GM18861 (cell line): Measurements from ENCODE around the gene TM4SF1.

Source experiments
- ATAC-seq: cut with Tn5 transposase; IDR thresholded peaks from one replicate; pipeline ENCODE4 v1.9.1; 2021; ENCODE audit not compliant: unreplicated experiment

TM4SF1 gene

GRCh38 chr3:149375501-149376196 lies 1.8 kb downstream of the TM4SF1 start:
- no peak for ATAC-seq

- ATAC-seq = no peak
Observed at GRCh38 chr3:149374793-149375500, 2.5 kb downstream of the TM4SF1 start.

GRCh38 chr3:149374391-149374790 lies 3.1 kb downstream of the TM4SF1 start:
- no peak for ATAC-seq

- no peak for ATAC-seq
Observed at GRCh38 chr3:149373235-149374125, 4.0 kb downstream of the TM4SF1 start.

- ATAC-seq = no peak
Observed at GRCh38 chr3:149371723-149372114, 5.7 kb downstream of the TM4SF1 start.

GRCh38 chr3:149371001-149371722 lies 6.3 kb downstream of the TM4SF1 start:
- no peak for ATAC-seq

- no peak for ATAC-seq
Observed at GRCh38 chr3:149369991-149370866, 7.2 kb downstream of the TM4SF1 start.

- no peak for ATAC-seq
Observed at GRCh38 chr3:149368674-149369497, 8.6 kb downstream of the TM4SF1 start.

GRCh38 chr3:149368201-149368673 lies 9.2 kb downstream of the TM4SF1 start:
- no peak for ATAC-seq

GRCh38 chr3:149366941-149367840 lies 10.3 kb downstream of the TM4SF1 start:
- no peak for ATAC-seq

- no peak for ATAC-seq
Observed at GRCh38 chr3:149366031-149366430, 11.4 kb downstream of the TM4SF1 start.

- no peak for ATAC-seq
Observed at GRCh38 chr3:149364624-149365023, 12.8 kb downstream of the TM4SF1 start.

- ATAC-seq = no peak
Observed at GRCh38 chr3:149363053-149363452, 14.4 kb downstream of the TM4SF1 start.

- ATAC-seq = no peak
Observed at GRCh38 chr3:149362366-149362765, 15.1 kb downstream of the TM4SF1 start.

- no peak for ATAC-seq
Observed at GRCh38 chr3:149356630-149357029, 20.8 kb downstream of the TM4SF1 start.

GRCh38 chr3:149356044-149356592 lies 21.3 kb downstream of the TM4SF1 start:
- ATAC-seq = no peak

GRCh38 chr3:149353581-149354184 lies 23.8 kb downstream of the TM4SF1 start:
- ATAC-seq = no peak
